ENCODE data around the gene SIGLEC14. TPM values are rescaled to one million over a fixed set of nuclear protein-coding genes. Genes with fewer than 3 reads are reported as not detected.

SIGLEC14 gene
- total RNA-seq, 2 experiments from 2014 or later = 0.87 to 1.3 TPM

DNA sequence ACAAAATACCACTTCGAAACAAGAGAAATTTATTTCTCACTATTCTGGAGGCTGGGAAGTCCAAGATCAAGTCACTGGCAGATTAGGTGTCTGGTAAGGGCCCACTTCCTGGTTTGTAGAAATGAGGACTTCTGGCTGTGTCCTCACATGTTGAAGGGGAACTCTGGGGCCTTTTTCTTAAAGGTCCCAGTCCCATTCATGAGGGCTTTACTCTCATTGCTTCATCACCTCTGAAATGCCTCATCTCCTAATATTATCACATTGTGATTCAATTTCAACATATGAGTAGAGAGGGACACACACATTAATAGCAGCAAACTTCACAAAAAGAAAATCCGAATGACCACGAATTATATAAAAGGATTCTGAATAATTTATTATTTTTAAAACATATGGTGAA is 21.6 kb upstream of the SIGLEC14 start:
- ChIA-PET CTCF (no interaction called here), POLR2A (no interaction called here)
- peak in 2 of 14 experiments; percentile 50 to 63 for DNase-seq
- no peaks in the 10 kb centered on the region for H3K4me1 ChIP-seq (ENCODE audit: insufficient read depth, low read length)
- H3K27ac Mint-ChIP-seq = no peak overlapping the region
- no peak overlapping the region for H3K4me3 ChIP-seq (ENCODE audit: low read length)
- TF ChIP-seq, protein P1, sequence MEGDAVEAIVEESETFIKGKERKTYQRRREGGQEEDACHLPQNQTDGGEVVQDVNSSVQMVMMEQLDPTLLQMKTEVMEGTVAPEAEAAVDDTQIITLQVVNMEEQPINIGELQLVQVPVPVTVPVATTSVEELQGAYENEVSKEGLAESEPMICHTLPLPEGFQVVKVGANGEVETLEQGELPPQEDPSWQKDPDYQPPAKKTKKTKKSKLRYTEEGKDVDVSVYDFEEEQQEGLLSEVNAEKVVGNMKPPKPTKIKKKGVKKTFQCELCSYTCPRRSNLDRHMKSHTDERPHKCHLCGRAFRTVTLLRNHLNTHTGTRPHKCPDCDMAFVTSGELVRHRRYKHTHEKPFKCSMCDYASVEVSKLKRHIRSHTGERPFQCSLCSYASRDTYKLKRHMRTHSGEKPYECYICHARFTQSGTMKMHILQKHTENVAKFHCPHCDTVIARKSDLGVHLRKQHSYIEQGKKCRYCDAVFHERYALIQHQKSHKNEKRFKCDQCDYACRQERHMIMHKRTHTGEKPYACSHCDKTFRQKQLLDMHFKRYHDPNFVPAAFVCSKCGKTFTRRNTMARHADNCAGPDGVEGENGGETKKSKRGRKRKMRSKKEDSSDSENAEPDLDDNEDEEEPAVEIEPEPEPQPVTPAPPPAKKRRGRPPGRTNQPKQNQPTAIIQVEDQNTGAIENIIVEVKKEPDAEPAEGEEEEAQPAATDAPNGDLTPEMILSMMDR (IDR thresholded peaks at IDR 0.05) = no peak
- no peaks in the 10 kb centered on the region for H3K36me3 Mint-ChIP-seq (ENCODE audit: low read depth)
- peaks cover 0 to 19% of the 10 kb centered on the region in 2 experiments for H3K27me3 ChIP-seq (ENCODE audit: control insufficient read depth in 1 of 2, insufficient read depth in 2 of 2, low read length in 2 of 2)
- peaks cover 41% of the 10 kb centered on the region for H3K27me3 Mint-ChIP-seq
- H3K4me1 Mint-ChIP-seq (ENCODE audit: low read depth) = no peaks in the 10 kb centered on the region
- H3K9me3 ChIP-seq (ENCODE audit: control insufficient read depth in 1 of 2, insufficient read depth in 1 of 2, low read length in 2 of 2) = peaks cover 0 to 4% of the 10 kb centered on the region in 2 experiments
- H3K4me3 Mint-ChIP-seq = no peak overlapping the region
- H3K27ac ChIP-seq (ENCODE audit: low read depth in 1 of 2, low read length in 2 of 2) = no peak overlapping the region
- no peak for ATAC-seq (ENCODE audit: poor library complexity)
- intact Hi-C loops (cut with DNase I, micrococcal nuclease) = loop anchor here in 1 of 2 experiments (10.0 kb wide), 1 partner anchor 107 kb away; no protein-coding TSS in a partner anchor
- no peaks in the 10 kb centered on the region for H3K36me3 ChIP-seq (ENCODE audit: insufficient read depth, low read length)
- H3K9me3 Mint-ChIP-seq = peaks cover 2% of the 10 kb centered on the region

DNA sequence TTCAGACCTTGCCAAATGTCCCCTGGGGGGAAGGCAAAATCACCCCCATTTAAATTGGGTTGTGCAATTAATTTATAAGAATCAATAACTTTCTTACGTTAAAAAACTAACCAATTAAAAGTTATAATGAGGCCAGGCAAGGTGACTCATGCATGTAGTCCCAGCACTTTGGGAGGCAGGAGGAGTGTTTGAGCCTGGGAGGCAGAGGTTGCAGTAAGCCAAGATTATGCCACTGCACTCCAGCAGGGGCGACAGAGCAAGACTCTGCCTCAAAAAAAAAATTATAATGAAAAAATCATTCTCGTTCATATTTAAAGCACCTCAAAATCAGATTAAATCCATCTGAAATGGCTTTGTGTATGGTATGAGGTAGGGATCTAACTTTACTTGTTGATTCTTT is 18.4 kb upstream of the SIGLEC14 start:
- H3K27me3 Mint-ChIP-seq = peaks cover 55% of the 10 kb centered on the region
- no peak for ATAC-seq (ENCODE audit: poor library complexity)
- H3K4me1 Mint-ChIP-seq (ENCODE audit: low read depth) = no peaks in the 10 kb centered on the region
- Histone ChIP-seq H3K9me3 (ENCODE audit: control insufficient read depth in 1 of 2, insufficient read depth in 1 of 2, low read length in 2 of 2) (peaks cover 0 to 4% of the 10 kb centered on the region in 2 experiments), H3K27ac (ENCODE audit: low read depth in 1 of 2, low read length in 2 of 2) (no peak overlapping the region), H3K36me3 (ENCODE audit: insufficient read depth, low read length) (no peaks in the 10 kb centered on the region), H3K4me3 (ENCODE audit: low read length) (no peak overlapping the region), H3K27me3 (ENCODE audit: control insufficient read depth in 1 of 2, insufficient read depth in 2 of 2, low read length in 2 of 2) (peaks cover 0 to 20% of the 10 kb centered on the region in 2 experiments), H3K4me1 (ENCODE audit: insufficient read depth, low read length) (no peaks in the 10 kb centered on the region)
- intact Hi-C loops (cut with DNase I, micrococcal nuclease) = loop anchor here in 1 of 2 experiments (10.0 kb wide), 1 partner anchor 110 kb away; no protein-coding TSS in a partner anchor
- H3K4me3 Mint-ChIP-seq = no peak overlapping the region
- ChIA-PET POLR2A (no interaction called here), CTCF (no interaction called here)
- no peak overlapping the region for H3K27ac Mint-ChIP-seq
- TF ChIP-seq, protein P1 (IDR thresholded peaks at IDR 0.05) = no peak
- H3K36me3 Mint-ChIP-seq (ENCODE audit: low read depth) = no peaks in the 10 kb centered on the region
- DNase-seq = no peak
- H3K9me3 Mint-ChIP-seq = peaks cover under 1% of the 10 kb centered on the region

DNA sequence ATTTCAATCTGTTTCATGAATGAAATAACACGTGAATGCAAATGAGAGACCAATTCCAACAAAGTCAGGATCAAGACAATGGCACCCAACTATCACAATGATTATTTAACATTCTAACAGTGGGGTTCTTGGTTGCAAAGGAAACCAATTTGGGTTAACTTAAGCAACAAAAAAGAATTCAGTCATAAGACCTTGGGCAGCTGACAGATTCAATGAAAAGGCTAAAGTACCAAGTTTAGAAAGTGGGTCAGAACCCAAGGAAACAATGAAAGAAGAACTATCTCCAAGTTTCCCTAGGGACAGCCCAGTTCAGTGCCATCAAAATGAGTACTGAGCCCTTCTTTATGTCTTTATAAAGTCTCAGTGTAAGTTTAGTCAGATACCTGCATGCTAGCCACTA is 17.5 kb upstream of the SIGLEC14 start:
- peaks cover 51% of the 10 kb centered on the region for H3K27me3 Mint-ChIP-seq
- no peak for DNase-seq
- POLR2A ChIA-PET = interaction anchor here (0.7 kb wide), 1 partner anchor 69 kb away, joined by 3 read pairs; no protein-coding TSS in a partner anchor
- Histone ChIP-seq H3K27ac (ENCODE audit: low read depth in 1 of 2, low read length in 2 of 2) (no peak overlapping the region), H3K36me3 (ENCODE audit: insufficient read depth, low read length) (no peaks in the 10 kb centered on the region), H3K9me3 (ENCODE audit: control insufficient read depth in 1 of 2, insufficient read depth in 1 of 2, low read length in 2 of 2) (peaks cover 0 to 4% of the 10 kb centered on the region in 2 experiments), H3K4me3 (ENCODE audit: low read length) (no peak overlapping the region), H3K27me3 (ENCODE audit: control insufficient read depth in 1 of 2, insufficient read depth in 2 of 2, low read length in 2 of 2) (peaks cover 0 to 20% of the 10 kb centered on the region in 2 experiments), H3K4me1 (ENCODE audit: insufficient read depth, low read length) (no peaks in the 10 kb centered on the region)
- no peak overlapping the region for H3K4me3 Mint-ChIP-seq
- H3K4me1 Mint-ChIP-seq (ENCODE audit: low read depth) = no peaks in the 10 kb centered on the region
- no peak overlapping the region for H3K27ac Mint-ChIP-seq
- no peak for ATAC-seq (ENCODE audit: poor library complexity)
- intact Hi-C loops (cut with DNase I, micrococcal nuclease) = loop anchor here in 1 of 2 experiments (10.0 kb wide), 1 partner anchor 111 kb away; no protein-coding TSS in a partner anchor
- H3K9me3 Mint-ChIP-seq = no peaks in the 10 kb centered on the region
- TF ChIP-seq, protein P1 (IDR thresholded peaks at IDR 0.05) = no peak
- CTCF ChIA-PET = no interaction called here
- no peaks in the 10 kb centered on the region for H3K36me3 Mint-ChIP-seq (ENCODE audit: low read depth)

Data from CD4-positive, alpha-beta T cell (primary cell).